Right ventricle myocardium superior (tissue), 1 donor: ENCODE data around the gene LIPK. TPM values are rescaled to one million over a fixed set of nuclear protein-coding genes. Genes with fewer than 3 reads are reported as not detected.
"Not testable (repeated sequence)": the region's sequence is repeated elsewhere in the genome, so short reads cannot be mapped to it uniquely, and the experiment has no call there.

ENCODE experiments used
- ATAC-seq: fragments of 200-7000 bp; cut with Tn5 transposase; one replicate; pipeline ENCODE4 v1.9.1; 2020; ENCODE audit warnings: mild to moderate bottlenecking; ENCODE audit not compliant: poor library complexity
- DNase-seq: peaks from one replicate; pipeline ENCODE4 v3.0.0-alpha.2; 2020
- intact Hi-C: fragments of 100-400 bp; cut with DNase I; formaldehyde crosslinking; loops from one replicate; pipeline ENCODE4 v1.11.2; 2022
- long read RNA-seq: library from polyadenylated mRNA; unstranded; transcript quantifications from one replicate; pipeline ENCODE4 v2.0.0, GENCODE V29; 2021
- total RNA-seq: library from RNA; stranded (reverse); fragmentation: NEBNext Ultra II Directional; extraction: Animal tissue kit (Norgen Biotek cat#: 25700); gene quantifications from one replicate; pipeline ENCODE4 v1.2.1, GENCODE V29; 2021
- donor health status: DM: no; HTN: yes; CAD: no; lungs with severe emphysema.

The LIPK gene, protein sequence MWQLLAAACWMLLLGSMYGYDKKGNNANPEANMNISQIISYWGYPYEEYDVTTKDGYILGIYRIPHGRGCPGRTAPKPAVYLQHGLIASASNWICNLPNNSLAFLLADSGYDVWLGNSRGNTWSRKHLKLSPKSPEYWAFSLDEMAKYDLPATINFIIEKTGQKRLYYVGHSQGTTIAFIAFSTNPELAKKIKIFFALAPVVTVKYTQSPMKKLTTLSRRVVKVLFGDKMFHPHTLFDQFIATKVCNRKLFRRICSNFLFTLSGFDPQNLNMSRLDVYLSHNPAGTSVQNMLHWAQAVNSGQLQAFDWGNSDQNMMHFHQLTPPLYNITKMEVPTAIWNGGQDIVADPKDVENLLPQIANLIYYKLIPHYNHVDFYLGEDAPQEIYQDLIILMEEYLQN
- total RNA-seq, result not detected
- long read RNA-seq, result 0 reads

DNA sequence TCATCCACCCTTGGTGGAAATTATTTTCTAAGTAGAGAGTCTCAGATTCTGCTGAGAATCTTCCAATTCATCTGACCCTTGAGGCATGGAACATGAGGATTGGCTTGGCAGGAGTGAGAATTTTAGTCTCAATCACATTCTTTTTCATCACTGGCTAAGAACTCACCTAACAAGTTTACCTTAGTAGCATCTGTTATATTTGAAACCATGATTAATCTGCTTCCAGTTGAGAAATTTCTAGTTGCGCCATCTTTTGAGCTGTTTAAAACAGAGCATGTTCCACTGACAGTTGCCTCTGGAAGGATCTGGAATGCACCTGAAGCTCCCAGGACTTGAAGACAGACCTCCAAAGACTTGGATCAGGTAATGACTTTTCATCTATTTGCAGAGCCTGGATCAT lies at the start of gene LIPK:
Gene LIPK (plus strand): TSS at position 292 of the 400 bp plus-strand sequence. CDS start 18,295 bp downstream, outside the sequence.
- no peak for DNase-seq
- no peak for ATAC-seq
- intact Hi-C loops, result no loop called here

DNA sequence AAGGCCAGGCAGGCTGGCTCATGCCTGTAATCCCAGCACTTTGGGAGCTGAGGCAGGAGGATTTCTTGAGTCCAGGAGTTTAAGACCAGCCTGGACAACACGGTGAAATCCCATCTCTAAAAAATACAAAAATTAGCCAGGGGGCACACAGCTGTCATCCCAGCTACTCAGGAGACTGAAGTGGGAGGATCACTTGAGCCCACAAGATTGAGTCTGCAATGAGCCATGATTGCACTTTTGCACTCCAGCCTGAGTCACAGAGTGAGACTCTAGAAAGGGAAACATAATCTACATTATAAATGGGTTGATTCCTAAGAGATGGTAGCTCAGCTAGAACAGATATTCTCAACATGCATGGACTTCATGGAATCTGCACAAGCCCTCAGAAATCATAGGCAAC lies 48.1 kb upstream of the LIPK start:
- ATAC-seq, result no peak
- intact Hi-C loops, result no loop called here
- DNase-seq, result no peak

DNA sequence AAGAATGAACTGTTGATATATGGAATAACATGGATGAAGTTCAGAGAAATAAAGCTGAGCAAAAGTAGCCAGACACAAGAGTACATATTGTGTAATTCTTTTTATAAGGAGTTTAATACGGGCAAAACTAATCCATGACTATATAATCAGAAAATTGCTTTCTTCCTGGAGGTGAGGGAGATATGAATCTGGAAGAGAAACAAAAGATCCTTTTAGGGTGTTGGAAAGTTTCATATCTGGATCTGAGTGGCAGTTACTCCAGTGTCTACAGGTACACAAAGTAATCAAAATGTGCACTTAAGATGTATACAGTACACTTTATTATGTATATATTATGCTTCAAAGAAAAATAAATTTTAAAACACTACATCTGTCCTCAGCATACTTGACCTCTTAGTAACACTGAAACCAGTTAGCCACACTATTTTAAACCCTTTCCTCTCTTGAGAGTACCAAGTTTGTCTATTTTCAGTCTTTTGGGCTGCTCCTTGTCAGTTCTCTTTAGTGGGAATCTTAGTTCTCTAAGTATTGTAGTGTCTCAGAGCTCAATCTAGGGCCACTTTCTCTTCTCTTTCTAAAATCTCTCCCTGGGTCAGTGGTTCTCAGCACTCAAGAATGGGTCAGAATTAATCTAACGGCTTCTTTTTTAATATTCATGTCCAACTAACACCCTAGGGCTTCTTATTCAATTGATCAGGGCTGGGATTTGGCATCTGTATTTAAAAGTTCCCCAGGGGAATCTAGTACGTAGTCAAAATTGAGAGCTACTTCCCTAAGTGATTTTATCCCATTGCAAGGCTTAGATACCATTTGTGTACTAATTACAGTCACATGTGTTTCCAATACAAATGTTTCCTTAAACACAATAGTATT lies 46.1 kb upstream of the LIPK start:
- ATAC-seq (no peak), DNase-seq (no peak)
- intact Hi-C loops, result no loop called here

DNA sequence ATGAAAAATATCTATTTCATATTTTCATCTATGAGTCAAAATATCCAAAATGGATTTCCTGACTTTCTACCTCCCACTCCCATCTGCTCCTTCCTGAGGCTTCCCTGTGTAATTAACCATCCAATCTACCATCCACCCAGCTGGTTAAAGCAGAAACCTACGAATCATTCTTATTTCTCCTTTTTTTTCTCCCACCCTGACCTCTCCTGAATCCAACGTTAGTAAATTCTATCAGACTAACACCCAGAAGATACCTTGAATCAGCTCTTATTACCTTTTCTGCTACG lies 45.5 kb upstream of the LIPK start:
- intact Hi-C loops, result no loop called here
- DNase-seq (no peak), ATAC-seq (no peak)

DNA sequence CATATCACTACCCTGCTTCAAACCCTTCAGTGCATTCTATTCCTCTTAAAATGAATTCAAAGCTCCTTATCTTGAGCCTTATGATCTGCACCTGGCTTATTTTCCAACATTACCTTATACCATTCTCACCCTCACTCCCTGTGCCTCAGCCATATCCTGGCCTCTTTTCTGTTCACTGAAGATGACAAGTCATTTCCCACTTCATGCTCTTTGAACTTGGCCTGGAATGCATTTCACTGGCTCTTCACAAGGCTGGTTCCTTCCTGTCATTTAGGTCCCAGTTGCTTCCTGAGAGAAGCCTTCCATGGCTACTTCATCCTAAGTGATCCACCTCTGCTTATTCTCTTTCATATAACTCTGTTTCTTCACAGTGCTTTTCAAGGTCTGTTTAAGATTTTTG lies 45.0 kb upstream of the LIPK start:
- DNase-seq, result no peak
- intact Hi-C loops, result no loop called here
- ATAC-seq, result no peak

DNA sequence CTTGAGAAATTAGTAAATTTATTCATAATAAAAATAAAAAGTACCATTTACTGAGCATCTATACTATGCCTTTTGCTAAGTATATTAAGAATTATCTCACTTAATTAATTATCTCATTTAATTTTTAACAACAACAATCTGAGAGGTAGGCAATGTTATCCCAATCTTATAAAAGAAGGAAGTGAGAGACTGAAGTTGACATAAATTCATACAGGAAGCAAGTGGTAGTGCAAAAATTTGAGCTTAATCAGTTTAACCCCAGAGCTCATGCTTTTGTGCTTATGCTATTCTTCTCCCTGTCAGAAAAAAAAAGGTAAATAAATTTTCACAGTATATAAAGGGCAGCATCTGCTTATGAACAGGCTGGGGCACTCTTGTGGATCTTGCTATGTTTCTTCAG lies 44.5 kb upstream of the LIPK start:
- DNase-seq (no peak), ATAC-seq (no peak)
- intact Hi-C loops, result no loop called here

DNA sequence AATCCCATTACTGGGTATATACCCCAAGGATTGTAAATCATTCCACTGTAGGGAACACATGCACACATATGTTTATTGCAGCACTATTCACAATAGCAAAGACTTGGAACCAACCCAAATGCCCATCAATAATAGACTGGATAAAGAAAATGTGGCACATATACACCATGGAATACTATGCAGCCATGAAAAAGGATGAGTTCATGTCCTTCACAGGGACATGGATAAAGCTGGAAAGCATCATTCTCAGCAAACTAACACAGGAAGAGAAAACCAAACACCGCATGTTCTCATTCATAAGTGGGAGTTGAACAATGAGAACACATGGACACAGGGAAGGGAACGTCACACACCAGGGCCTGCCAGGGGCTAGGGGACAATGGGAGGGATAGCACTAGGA lies 42.9 kb upstream of the LIPK start:
- ATAC-seq, intact Hi-C loops: not testable (repeated sequence)

DNA sequence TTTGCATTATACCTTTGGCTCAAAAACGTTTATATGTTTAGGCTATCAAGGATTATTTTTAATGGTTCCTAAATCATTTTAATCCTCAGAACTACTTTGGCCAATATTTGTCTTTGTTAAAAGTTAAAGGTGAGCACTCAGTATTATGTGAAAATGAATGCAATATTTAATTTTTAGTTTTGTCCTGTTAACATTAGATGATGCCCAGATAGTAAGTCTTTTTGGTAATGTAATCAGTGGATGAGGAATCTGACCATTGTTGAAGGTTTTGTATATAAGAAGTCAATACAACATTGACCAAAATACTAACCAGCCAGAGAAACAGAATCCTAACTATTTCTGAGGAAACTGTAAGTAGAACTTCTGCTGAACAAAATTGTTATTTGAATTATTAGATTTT lies 41.9 kb upstream of the LIPK start, which contains the start of gene LIPF:
Gene LIPF (plus strand): TSS at position 301 of the 400 bp plus-strand sequence. CDS start 2,856 bp downstream, outside the sequence.
- intact Hi-C loops, result no loop called here
- ATAC-seq (no peak), DNase-seq (no peak)

More for the DNA sequence above, 42.9 kb upstream of the LIPK start:
- not testable (repeated sequence) for DNase-seq

DNA sequence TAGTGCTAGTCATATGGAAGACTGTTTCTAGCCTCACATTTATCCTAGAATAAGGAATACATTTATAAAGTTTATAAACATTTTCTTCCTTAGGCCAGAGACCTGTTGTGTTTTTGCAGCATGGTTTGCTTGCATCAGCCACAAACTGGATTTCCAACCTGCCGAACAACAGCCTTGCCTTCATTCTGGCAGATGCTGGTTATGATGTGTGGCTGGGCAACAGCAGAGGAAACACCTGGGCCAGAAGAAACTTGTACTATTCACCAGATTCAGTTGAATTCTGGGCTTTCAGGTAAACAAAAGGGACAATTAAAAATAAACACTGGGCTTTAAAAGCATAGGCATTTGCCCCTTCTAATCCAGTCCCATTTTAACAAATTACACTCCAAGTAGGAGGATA lies 37.6 kb upstream of the LIPK start:
- ATAC-seq (no peak), DNase-seq (no peak)
- intact Hi-C loops, result no loop called here

DNA sequence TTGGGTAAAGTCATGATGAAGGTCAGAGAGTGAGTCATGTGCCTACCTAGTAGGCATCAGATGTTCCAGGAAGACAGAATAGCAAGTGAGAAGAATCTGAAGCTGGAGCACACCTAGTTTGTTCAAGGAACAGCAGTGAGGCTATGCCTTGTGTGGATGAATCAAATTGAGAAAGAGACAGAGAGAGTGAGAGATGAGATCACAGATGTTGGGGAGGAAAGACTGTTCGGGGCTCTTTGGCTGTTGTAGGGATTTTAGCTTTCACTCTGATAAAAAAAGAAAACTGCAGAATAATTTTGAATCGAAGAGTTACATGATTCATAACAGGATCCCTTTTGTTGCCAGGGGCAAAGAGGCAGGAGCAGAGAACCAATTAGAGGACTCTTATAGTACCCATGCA lies 35.6 kb upstream of the LIPK start:
- intact Hi-C loops, result no loop called here
- ATAC-seq (no peak), DNase-seq (no peak)

DNA sequence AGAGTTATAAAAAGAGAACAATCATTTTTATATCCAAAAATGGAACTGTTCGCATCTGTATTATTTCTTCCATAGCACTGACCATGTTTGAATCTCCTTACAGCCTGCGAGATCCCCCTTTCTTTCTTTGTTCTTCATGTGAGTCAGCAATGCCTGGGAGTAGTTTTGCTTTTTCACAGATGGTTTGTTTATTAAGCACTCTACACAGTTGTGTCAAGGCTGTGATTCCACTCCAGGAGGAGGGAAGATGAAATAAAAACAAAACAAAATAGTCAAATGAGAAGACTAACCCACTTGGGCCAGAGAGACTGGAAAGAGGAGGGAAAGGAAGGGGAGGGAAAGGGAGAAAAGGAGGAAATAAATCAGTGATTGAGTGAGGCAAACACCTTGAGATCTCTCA lies 34.0 kb upstream of the LIPK start:
- ATAC-seq (no peak), DNase-seq (no peak)
- intact Hi-C loops, result no loop called here

DNA sequence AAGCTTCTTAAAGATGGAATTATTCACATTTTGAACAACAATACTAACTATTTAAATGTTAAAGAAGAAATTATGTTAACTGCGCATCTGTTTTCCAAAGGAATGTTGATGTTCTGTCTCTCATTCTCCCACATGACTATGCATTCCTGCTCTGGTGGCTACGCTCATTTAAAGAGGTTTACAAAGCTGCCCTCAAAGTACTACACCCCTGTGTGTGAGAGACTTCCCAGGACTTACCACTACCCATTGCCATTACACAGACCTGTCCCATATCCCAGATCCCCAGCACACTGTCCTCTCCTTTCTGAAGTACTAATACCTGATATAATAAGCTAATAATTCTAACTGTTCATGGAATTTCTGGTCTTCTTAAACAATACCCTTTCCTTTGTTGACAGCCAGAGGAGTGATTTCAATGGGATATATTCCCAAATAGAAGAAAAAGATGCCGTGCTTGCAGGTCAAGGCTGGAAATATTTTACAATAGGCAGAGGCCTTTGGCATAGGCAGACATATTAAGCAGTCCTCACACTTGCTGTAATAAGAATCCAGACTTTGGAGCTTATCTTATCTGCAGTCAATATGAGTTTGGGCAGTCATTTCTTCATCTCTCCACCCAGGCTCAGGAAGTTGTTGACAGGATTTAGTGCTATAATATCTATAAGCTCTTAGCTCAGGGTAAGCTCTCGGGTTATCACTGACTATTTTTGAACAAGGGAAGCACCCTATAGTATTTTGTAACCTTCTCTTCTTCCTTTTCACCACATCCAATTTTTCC lies 29.6 kb upstream of the LIPK start:
- DNase-seq (no peak), ATAC-seq (no peak)
- intact Hi-C loops, result no loop called here

DNA sequence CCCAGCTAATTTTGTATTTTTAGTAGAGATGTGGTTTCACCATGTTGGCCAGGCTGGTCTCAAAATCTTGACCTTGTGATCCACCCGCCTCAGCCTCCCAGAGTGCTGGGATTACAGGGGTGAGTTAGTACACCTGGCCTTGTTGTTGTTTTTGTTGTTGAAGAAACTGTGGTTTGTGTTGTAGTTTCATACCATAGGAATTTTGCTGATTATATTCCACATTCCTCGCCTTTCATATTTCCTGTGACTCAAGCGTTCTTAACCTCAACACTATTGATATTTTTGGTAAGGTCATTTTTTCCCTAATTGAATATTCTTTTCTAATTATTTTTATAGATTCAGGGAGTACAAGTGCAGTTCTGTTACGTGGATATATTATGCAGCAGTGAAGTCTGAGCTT lies 25.1 kb upstream of the LIPK start:
- intact Hi-C loops, result no loop called here
- no peak for DNase-seq
- no peak for ATAC-seq

DNA sequence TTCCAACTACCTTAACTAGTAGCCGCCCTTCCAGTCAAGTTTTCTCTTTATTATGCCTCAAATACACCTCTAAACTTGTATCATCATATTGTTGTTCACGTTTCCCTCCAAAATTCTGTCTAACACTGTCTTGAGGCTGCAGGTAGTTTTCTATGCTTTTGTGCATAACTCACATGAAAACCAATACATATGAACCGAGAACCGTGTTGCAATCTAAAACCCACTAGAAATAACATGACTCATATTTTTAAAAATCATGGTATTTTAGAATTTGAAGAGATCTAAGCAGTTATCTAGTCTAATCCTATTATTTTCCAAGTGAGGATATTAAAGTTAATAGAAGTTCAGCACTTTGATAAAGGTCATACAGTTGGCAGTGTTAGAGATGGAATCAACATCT lies 23.6 kb upstream of the LIPK start:
- no peak for ATAC-seq
- no peak for DNase-seq
- intact Hi-C loops, result no loop called here

DNA sequence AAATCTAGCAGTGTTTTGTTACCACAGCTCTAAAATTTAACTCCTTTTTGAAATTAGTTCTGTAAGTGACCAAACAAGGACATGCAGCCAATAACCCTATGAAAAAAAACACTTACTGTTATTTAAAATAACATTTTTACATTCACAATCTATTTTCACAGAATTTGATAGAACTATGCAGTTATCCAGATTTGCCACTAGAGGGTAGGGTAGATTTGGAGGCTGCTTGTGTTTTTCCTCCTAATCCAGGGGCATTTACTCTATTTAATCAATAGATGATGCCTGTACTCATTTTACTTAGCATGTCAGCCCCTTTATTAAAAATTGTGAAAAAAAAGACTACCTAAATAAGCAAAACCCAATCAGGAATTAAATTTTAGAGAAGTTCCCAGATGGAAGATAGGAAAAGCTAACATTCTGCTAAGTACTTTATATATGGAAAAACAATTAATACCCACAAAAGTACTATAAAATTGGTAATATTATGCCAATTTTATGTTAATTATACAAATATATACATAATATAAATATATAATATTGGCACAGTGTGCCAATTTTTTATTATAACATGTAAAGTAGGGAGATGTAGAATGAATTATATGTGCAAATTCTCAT lies 18.1 kb upstream of the LIPK start:
- no peak for ATAC-seq
- intact Hi-C loops, result no loop called here
- no peak for DNase-seq

DNA sequence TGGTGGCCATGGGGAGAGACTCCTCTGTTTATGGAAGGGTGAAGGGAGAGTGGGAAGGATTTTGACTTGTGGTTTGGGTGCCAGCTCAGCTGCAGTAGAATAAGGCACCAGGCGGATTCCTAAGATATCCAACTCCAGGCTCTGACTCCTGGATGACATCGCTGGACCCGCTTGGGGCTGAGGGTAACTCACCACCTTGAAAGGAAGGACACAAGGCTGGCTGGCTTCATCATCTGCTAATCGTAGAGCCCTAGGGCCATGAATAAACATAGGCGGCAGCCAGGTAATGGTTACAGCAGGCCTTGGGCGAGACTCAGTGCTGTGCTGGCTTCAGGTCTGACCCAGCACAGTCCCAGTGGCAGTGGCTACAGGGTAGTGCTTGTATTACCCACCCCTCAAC lies 16.7 kb upstream of the LIPK start:
- intact Hi-C loops, result no loop called here

DNA sequence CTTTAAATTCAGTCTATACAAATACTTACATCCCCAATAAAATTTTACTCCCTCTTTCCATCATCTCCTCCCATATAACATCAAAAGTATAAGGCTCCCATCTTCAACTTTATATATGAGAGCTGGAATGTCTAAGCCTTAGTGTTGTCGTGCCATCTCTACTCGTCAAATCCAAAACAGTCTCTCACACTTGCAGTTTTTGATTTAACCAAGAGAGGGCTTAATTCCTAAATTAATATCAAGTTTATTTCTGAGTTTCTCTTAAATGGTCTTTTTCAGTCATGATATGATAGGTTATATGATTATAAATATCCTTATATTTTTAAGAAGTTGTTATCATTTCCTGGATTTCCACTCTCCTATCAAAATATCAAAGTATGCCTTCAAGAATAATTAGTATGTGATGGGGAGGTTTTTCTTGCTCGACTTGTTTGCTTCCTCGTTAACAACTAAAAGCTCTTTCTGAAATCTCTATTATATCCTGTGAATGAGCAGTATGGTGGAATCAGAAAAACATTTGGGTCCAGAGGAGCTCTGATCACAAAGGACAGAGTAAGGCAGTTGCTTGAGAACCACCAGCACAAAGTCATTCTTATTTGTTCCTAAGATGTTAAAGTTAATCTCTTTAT lies 12.5 kb upstream of the LIPK start:
- no peak for DNase-seq

More for the DNA sequence above, 16.7 kb upstream of the LIPK start:
- DNase-seq (no peak), ATAC-seq (no peak)

DNA sequence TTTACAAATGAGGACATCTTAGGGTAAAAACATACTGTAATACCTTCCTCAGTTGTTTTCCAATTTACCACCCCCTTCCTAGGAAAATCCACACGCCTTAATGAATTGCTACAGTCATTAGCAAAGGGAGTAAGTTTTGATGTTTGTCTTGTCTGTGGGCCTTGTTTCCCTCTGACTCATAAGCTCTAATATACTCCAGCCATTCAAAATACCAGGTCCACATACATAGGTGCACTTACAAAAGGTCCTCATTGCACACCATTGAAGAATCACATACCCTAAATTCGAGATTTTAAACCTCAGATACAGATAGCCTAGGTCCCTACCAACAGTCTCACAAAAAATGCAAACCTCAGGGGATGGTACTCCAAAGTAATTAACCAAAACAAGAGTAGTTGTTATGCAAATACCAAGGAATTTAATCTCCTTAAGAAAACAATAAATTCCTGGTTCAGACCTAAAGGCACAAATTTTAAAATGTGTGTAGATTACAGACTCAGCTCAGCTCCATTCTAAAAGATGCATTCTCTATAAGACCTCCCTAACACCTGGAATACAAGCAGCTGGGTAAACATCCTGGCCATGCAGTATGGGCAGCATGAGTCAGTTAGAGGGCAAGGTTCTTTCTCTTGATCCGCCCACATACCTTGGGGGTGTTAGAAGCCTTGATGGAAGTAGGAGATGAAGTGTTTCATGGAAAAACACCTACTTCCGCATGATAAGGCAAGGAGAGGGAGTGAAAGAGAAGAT lies 3.0 kb upstream of the LIPK start:
- no peak for DNase-seq
- no peak for ATAC-seq
- intact Hi-C loops, result no loop called here

More for the DNA sequence above, 12.5 kb upstream of the LIPK start:
- intact Hi-C loops, result loop anchor here (10.0 kb wide), 1 partner anchor 101 kb away; no protein-coding TSS in a partner anchor
- no peak for ATAC-seq
